HepG2 (cell line): ENCODE data around the gene GPER1. TPM values are rescaled to one million over a fixed set of nuclear protein-coding genes. Genes with fewer than 3 reads are reported as not detected.
A peak's percentile ranks its signal among the peaks of the same experiment; 100 is the strongest.

Experiments used
- HNF4A ChIP-seq: sonication (generic); formaldehyde crosslinking; IDR thresholded peaks from 2 replicates; pipeline ENCODE4 v1.4.0; 2020; ENCODE audit warnings: missing genetic modification reagents
- IKZF4 ChIP-seq: sonication (generic); formaldehyde crosslinking; IDR thresholded peaks from 2 replicates; pipeline ENCODE4 v1.5.1; 2020; ENCODE audit warnings: borderline replicate concordance, mild to moderate bottlenecking, low read depth, missing genetic modification reagents; ENCODE audit errors: not compliant biosample characterization
- MIER3 ChIP-seq: IDR thresholded peaks from 2 replicates; pipeline ENCODE4 v1.6.1; 2016; ENCODE audit warnings: missing compliant biosample characterization, borderline replicate concordance
- MIXL1 ChIP-seq: IDR thresholded peaks from 2 replicates; pipeline ENCODE4 v1.6.1; 2016
- NFATC3 ChIP-seq: sonication (generic); formaldehyde crosslinking; IDR thresholded peaks from 2 replicates; pipeline ENCODE4 v1.5.1; 2020; ENCODE audit warnings: mild to moderate bottlenecking, missing genetic modification reagents
- NKX3-1 ChIP-seq: sonication (generic); formaldehyde crosslinking; IDR thresholded peaks from 2 replicates; pipeline ENCODE4 v1.5.0; 2020; ENCODE audit warnings: missing genetic modification reagents
- PAF1 ChIP-seq: IDR thresholded peaks from 2 replicates; pipeline ENCODE4 v1.6.1; 2016; ENCODE audit warnings: missing genetic modification reagents, missing compliant biosample characterization
- SRY ChIP-seq: sonication (generic); formaldehyde crosslinking; IDR thresholded peaks from 2 replicates; pipeline ENCODE4 v1.8.0; 2022; ENCODE audit warnings: mild to moderate bottlenecking, missing genetic modification reagents
- THAP11 ChIP-seq: IDR thresholded peaks from 2 replicates; pipeline ENCODE4 v1.6.1; 2016; ENCODE audit warnings: missing biosample characterization, missing genetic modification reagents
- ZFP36L1 ChIP-seq: sonication (generic); formaldehyde crosslinking; IDR thresholded peaks from 2 replicates; pipeline ENCODE4 v1.8.0; 2022; ENCODE audit warnings: mild to moderate bottlenecking, missing genetic modification reagents, moderate library complexity
- ZNF101 ChIP-seq: sonication (generic); formaldehyde crosslinking; IDR thresholded peaks from 2 replicates; pipeline ENCODE4 v1.4.0; 2020; ENCODE audit warnings: mild to moderate bottlenecking, low read depth, missing genetic modification reagents, borderline replicate concordance
- ZNF30 ChIP-seq: sonication (generic); formaldehyde crosslinking; IDR thresholded peaks from 2 replicates; pipeline ENCODE4 v1.5.0; 2020; ENCODE audit warnings: mild to moderate bottlenecking, missing genetic modification reagents
- ZNF335 ChIP-seq: sonication (generic); formaldehyde crosslinking; IDR thresholded peaks from 2 replicates; pipeline ENCODE4 v1.4.0; 2020; ENCODE audit warnings: missing genetic modification reagents
- ZNF354B ChIP-seq: sonication (generic); formaldehyde crosslinking; IDR thresholded peaks from 2 replicates; pipeline ENCODE4 v1.8.0; 2022; ENCODE audit warnings: mild to moderate bottlenecking, missing genetic modification reagents
- ZNF431 ChIP-seq: sonication (generic); formaldehyde crosslinking; IDR thresholded peaks from 2 replicates; pipeline ENCODE4 v1.9.0; 2022; ENCODE audit warnings: missing genetic modification reagents, low read depth, mild to moderate bottlenecking, borderline replicate concordance
- ZNF841 ChIP-seq: sonication (generic); formaldehyde crosslinking; IDR thresholded peaks from 2 replicates; pipeline ENCODE4 v1.8.1; 2023; ENCODE audit warnings: missing genetic modification reagents, borderline replicate concordance
- polyA plus RNA-seq, 8 experiments: library from polyadenylated mRNA; depleted of rRNA in 3 of 8; stranded (reverse) in 7 of 8; unstranded in 1 of 8; fragments of >200 nt; fragmentation: Illumina TruSeq in 4 of 8; extraction: Trizol in 4 of 8; gene quantifications; 2 replicates each; pipeline versions ENCODE4 v1.2.1 to v1.2.3, GENCODE V29; 2011 to 2016; ENCODE audit warnings: low read depth in 4 of 8, missing spikeins in 1 of 8, mixed read lengths in 1 of 8; ENCODE audit not compliant: insufficient read depth in 1 of 8
- total RNA-seq, 5 experiments: library from RNA; depleted of rRNA; stranded (reverse); fragments of >200 nt; fragmentation: Illumina TruSeq; extraction: Trizol; gene quantifications; 2 replicates each; pipeline ENCODE4 v1.2.3, GENCODE V29; 2016; ENCODE audit warnings: low read depth in 1 of 5
- TF ChIP-seq, protein P1 (sequence below): sonication (generic); formaldehyde crosslinking; IDR thresholded peaks from 2 replicates; pipeline ENCODE4 v1.4.0; 2020; ENCODE audit warnings: missing genetic modification reagents
- TF ChIP-seq, protein P2 (sequence below): sonication (generic); formaldehyde crosslinking; IDR thresholded peaks from 2 replicates; pipeline ENCODE4 v1.4.0; 2020; ENCODE audit warnings: missing genetic modification reagents, mild to moderate bottlenecking, borderline replicate concordance
- TF ChIP-seq, protein P3 (sequence below): sonication (generic); formaldehyde crosslinking; IDR thresholded peaks from 2 replicates; pipeline ENCODE4 v1.8.0; 2022; ENCODE audit warnings: mild to moderate bottlenecking, missing genetic modification reagents, moderate library complexity

GPER1 gene
- total and polyA plus RNA-seq, 2 of the 13 experiments (the other 11 are each of a cell fraction or from before 2014, with no cell fraction given): 12.7 to 19.7 TPM

DNA sequence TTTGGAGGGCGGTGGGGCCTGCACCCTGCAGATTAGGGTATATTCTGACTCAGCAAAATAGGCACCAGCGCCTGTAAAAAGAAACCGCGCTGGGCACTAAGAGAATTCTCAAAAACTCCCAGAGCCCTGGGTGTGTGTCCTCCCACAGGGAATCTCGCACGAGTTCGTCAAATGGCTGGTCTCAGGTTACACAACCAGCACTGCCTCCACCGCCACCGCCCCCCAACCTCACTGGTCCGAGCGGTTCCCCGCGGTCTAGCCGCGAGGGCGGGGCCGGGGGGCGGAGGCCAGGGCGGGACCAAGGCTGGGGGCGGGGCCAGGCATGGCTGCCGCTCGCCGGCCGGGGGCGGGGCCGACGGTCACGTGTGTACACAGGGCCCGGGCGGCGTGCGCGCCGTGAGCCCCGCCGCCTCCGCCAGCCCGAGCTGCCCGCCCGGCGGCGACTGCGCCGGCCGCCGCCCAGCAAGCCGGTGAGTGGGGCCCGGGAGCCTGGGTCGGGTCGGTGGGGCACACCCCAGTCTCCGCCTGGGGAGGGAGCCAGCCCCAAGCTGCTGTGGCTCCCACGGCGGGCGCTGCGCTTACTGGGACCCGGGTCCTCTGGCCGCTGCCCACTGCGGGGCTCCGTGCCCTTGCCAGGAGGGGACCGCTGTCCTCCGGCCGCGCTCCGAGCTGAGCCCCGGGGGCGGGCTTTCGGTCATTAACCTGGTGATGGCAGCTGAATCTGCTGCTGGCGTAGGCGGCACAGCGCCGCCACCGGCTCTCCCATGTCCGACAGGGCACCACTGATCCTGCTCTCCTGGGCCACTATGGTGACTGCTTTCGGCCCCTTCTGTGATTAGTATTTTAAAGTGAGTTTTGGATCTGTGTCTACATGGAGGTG is 43.5 kb upstream of the GPER1 start, which contains the start of gene GPR146 (continued):
- TF ChIP-seq, protein P1, sequence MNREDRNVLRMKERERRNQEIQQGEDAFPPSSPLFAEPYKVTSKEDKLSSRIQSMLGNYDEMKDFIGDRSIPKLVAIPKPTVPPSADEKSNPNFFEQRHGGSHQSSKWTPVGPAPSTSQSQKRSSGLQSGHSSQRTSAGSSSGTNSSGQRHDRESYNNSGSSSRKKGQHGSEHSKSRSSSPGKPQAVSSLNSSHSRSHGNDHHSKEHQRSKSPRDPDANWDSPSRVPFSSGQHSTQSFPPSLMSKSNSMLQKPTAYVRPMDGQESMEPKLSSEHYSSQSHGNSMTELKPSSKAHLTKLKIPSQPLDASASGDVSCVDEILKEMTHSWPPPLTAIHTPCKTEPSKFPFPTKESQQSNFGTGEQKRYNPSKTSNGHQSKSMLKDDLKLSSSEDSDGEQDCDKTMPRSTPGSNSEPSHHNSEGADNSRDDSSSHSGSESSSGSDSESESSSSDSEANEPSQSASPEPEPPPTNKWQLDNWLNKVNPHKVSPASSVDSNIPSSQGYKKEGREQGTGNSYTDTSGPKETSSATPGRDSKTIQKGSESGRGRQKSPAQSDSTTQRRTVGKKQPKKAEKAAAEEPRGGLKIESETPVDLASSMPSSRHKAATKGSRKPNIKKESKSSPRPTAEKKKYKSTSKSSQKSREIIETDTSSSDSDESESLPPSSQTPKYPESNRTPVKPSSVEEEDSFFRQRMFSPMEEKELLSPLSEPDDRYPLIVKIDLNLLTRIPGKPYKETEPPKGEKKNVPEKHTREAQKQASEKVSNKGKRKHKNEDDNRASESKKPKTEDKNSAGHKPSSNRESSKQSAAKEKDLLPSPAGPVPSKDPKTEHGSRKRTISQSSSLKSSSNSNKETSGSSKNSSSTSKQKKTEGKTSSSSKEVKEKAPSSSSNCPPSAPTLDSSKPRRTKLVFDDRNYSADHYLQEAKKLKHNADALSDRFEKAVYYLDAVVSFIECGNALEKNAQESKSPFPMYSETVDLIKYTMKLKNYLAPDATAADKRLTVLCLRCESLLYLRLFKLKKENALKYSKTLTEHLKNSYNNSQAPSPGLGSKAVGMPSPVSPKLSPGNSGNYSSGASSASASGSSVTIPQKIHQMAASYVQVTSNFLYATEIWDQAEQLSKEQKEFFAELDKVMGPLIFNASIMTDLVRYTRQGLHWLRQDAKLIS (CRISPR knock-in tag): no peak
- no peak; the same call in 1 of the 2 replicates for TF ChIP-seq ZFP36L1 (CRISPR knock-in tag)
- TF ChIP-seq ZNF841 (CRISPR knock-in tag): no peak
- no peak for TF ChIP-seq ZNF101 (CRISPR knock-in tag)
- TF ChIP-seq SRY: peak; percentile 41; the same call in 1 of the 2 replicates
- TF ChIP-seq PAF1 (CRISPR knock-in tag): no peak
- no peak; the same call in 1 of the 2 replicates for TF ChIP-seq THAP11
- TF ChIP-seq ZNF335 (CRISPR knock-in tag): no peak
- no peak for TF ChIP-seq HNF4A (CRISPR knock-in tag)
- no peak for TF ChIP-seq ZNF431
- TF ChIP-seq NKX3-1 (CRISPR knock-in tag): no peak
- TF ChIP-seq, protein P2, sequence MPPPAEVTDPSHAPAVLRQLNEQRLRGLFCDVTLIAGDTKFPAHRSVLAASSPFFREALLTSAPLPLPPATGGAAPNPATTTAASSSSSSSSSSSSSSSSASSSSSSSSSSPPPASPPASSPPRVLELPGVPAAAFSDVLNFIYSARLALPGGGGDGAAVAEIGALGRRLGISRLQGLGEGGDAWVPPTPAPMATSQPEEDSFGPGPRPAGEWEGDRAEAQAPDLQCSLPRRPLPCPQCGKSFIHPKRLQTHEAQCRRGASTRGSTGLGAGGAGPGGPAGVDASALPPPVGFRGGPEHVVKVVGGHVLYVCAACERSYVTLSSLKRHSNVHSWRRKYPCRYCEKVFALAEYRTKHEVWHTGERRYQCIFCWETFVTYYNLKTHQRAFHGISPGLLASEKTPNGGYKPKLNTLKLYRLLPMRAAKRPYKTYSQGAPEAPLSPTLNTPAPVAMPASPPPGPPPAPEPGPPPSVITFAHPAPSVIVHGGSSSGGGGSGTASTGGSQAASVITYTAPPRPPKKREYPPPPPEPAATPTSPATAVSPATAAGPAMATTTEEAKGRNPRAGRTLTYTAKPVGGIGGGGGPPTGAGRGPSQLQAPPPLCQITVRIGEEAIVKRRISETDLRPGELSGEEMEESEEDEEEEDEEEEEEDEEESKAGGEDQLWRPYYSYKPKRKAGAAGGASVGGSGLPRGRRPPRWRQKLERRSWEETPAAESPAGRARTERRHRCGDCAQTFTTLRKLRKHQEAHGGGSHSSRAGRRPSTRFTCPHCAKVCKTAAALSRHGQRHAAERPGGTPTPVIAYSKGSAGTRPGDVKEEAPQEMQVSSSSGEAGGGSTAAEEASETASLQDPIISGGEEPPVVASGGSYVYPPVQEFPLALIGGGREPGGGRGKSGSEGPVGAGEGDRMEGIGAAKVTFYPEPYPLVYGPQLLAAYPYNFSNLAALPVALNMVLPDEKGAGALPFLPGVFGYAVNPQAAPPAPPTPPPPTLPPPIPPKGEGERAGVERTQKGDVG (CRISPR knock-in tag): no peak
- TF ChIP-seq, protein P3, sequence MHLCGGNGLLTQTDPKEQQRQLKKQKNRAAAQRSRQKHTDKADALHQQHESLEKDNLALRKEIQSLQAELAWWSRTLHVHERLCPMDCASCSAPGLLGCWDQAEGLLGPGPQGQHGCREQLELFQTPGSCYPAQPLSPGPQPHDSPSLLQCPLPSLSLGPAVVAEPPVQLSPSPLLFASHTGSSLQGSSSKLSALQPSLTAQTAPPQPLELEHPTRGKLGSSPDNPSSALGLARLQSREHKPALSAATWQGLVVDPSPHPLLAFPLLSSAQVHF: no peak
- no peak for TF ChIP-seq MIXL1
- no peak for TF ChIP-seq ZNF30 (CRISPR knock-in tag)
- no peak for TF ChIP-seq MIER3 (CRISPR knock-in tag)
- TF ChIP-seq ZNF354B (CRISPR knock-in tag): no peak
- TF ChIP-seq IKZF4: no peak
- no peak for TF ChIP-seq NFATC3 (CRISPR knock-in tag)
